OCI-LY7 (cell line): ENCODE results near the gene MATCAP1. TPM values are rescaled to one million over a fixed set of nuclear protein-coding genes. Genes with fewer than 3 reads are reported as not detected.

Experiments used
- BruUV-seq: library from RNA; stranded (reverse); fragments of 400-500 nt; replicated peaks from 2 replicates; lab custom pipeline; 2021; lab: Mats Ljungman, UMichigan
- CTCF ChIA-PET: fragments of 300-600 bp; sonication (Branson Sonifier 250); formaldehyde crosslinking; loops from one replicate; lab custom pipeline; 2022; ENCODE audit warnings: antibody characterized with exemption; ENCODE audit not compliant: unreplicated experiment; lab: Charles Lee
- POLR2A ChIA-PET: fragments of 300-600 bp; sonication (Branson Sonifier 250); formaldehyde crosslinking; loops from one replicate; lab custom pipeline; 2022; ENCODE audit warnings: antibody characterized with exemption; lab: Charles Lee
- DNase-seq: peaks from one replicate; pipeline ENCODE4 v3.0.0-alpha.2; 2015; ENCODE audit warnings: low spot score
- H2AFZ ChIP-seq: fragments of 200-600 bp; sonication (generic), shearing (Covaris generic); 2 replicates; pipeline ENCODE4 v1.6.1; 2014; ENCODE audit warnings: mild to moderate bottlenecking, antibody characterized with exemption, low read length, moderate library complexity
- H3K27ac ChIP-seq: fragments of 200-600 bp; sonication (generic); 2 replicates; pipeline ENCODE4 v1.5.1; 2014; ENCODE audit warnings: mixed run types, low read depth, mild to moderate bottlenecking, moderate library complexity, low read length, inconsistent platforms; ENCODE audit not compliant: poor library complexity, severe bottlenecking
- H3K36me3 ChIP-seq: fragments of 200-600 bp; sonication (generic); 2 replicates; pipeline ENCODE4 v1.6.1; 2014; ENCODE audit warnings: mild to moderate bottlenecking, antibody characterized with exemption, low read length, moderate library complexity, mixed read lengths; ENCODE audit not compliant: insufficient read depth
- H3K4me1 ChIP-seq: fragments of 200-600 bp; sonication (generic); 2 replicates; pipeline ENCODE4 v1.5.1; 2014; ENCODE audit warnings: mild to moderate bottlenecking, low read length; ENCODE audit not compliant: insufficient read depth, poor library complexity, severe bottlenecking
- H3K4me2 ChIP-seq: fragments of 200-600 bp; sonication (generic); 2 replicates; pipeline ENCODE4 v1.6.1; 2014; ENCODE audit warnings: mild to moderate bottlenecking, low read length
- H3K4me3 ChIP-seq: fragments of 200-600 bp; sonication (generic); 2 replicates; pipeline ENCODE4 v1.5.1; 2014; ENCODE audit warnings: mild to moderate bottlenecking, low read depth, low read length; ENCODE audit not compliant: poor library complexity, severe bottlenecking
- H3K79me2 ChIP-seq: fragments of 200-600 bp; sonication (generic); 2 replicates; pipeline ENCODE4 v1.6.1; 2016; ENCODE audit warnings: low read depth, mild to moderate bottlenecking, low read length, moderate library complexity, mixed read lengths; ENCODE audit not compliant: insufficient read depth
- H3K9me2 ChIP-seq: fragments of 200-600 bp; sonication (generic); 2 replicates; pipeline ENCODE4 v1.6.1; 2016; ENCODE audit warnings: mild to moderate bottlenecking, low read length, mixed read lengths; ENCODE audit not compliant: insufficient read depth
- H3K9me3 ChIP-seq: fragments of 200-600 bp; sonication (generic); 2 replicates; pipeline ENCODE4 v1.6.1; 2014; ENCODE audit warnings: mild to moderate bottlenecking, mixed run types, low read length, mixed read lengths
- H4K20me1 ChIP-seq: fragments of 200-600 bp; sonication (generic); 2 replicates; pipeline ENCODE4 v1.6.1; 2014; ENCODE audit warnings: mild to moderate bottlenecking, antibody characterized with exemption, low read length, moderate library complexity, mixed read lengths; ENCODE audit not compliant: insufficient read depth
- EZH2phosphoT487 ChIP-seq: fragments of 200-600 bp; sonication (generic); IDR thresholded peaks from 2 replicates; pipeline ENCODE4 v1.6.1; 2018; ENCODE audit warnings: low read depth, borderline replicate concordance, mild to moderate bottlenecking, mixed run types, antibody characterized with exemption, low read length, moderate library complexity, mixed read lengths
- intact Hi-C: fragments of 100-400 bp; cut with micrococcal nuclease; formaldehyde crosslinking; loops from one replicate; pipeline ENCODE4 v1.10.0; 2022; ENCODE audit not compliant: unreplicated experiment
- total RNA-seq, 2 experiments: library from RNA; depleted of rRNA in 1 of 2; stranded (reverse); fragments of >200 nt in 1 of 2; shearing (Covaris generic) in 1 of 2; gene quantifications; 2 replicates each; pipeline ENCODE4 v1.2.3, GENCODE V29; 2014 to 2022
- TF ChIP-seq, protein P1 (sequence below): fragments of 200-600 bp; sonication (generic); conservative IDR thresholded peaks from 2 replicates; pipeline ENCODE4 v1.5.1; 2014; ENCODE audit warnings: mild to moderate bottlenecking, antibody characterized with exemption, low read length, moderate library complexity, mixed read lengths

Gene MATCAP1
- total RNA-seq, 2 experiments from 2014 or later: 22.9 to 39.6 TPM

DNA sequence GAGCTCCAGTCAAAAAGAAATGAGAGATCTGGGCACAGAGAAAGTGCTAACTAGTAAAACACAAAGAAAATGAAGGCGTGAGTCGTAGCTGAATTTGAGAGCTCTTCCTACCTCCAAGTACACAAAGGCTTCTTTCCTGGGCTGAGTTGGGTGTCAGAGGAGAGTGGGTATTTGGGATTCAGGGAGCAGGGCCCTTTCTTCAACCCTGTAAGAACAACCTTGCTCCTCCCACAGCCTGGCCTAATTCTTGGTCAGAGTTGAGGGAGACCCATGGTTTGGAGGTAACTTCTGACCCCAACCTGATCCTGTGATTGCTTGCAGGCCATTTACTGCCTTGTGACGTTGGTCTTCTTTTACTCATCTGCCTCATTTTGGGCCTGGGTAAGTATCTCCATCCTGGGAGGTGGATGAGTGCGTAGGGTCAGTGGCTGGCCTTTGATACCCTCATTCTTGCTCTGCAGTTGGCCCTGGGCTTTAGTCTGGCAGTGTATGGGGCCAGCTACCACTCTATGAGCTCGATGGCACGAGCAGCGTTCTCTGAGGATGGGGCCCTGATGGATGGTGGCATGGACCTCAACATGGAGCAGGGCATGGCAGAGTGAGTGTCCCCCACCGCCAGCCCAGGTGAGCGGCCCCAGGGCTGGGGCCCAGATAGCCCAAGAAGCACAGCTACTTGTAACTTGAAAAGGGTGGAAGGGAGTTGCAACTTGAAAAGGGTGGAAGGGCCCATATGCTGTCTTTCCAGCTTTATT, 44.4 kb upstream of the MATCAP1 start:
- Histone ChIP-seq H3K4me1 (peaks cover 18% of the 10 kb centered on the region), H3K9me3 (no peaks in the 10 kb centered on the region), H3K4me2 (peak overlapping the region; percentile 90), H3K4me3 (peak overlapping the region; percentile 95), H3K9me2 (no peaks in the 10 kb centered on the region), H3K79me2 (peaks cover 13% of the 10 kb centered on the region), H4K20me1 (no peaks in the 10 kb centered on the region), H2AFZ (no peak overlapping the region), H3K27ac (no peak overlapping the region), H3K36me3 (peaks cover 46% of the 10 kb centered on the region)
- POLR2A ChIA-PET: interaction anchor here (1.0 to 1.8 kb wide), 4 partner anchors 8 to 45 kb away, joined by 3 to 11 read pairs (median 6); partner anchors contain the start of gene FHOD1
- TF ChIP-seq, protein P1, sequence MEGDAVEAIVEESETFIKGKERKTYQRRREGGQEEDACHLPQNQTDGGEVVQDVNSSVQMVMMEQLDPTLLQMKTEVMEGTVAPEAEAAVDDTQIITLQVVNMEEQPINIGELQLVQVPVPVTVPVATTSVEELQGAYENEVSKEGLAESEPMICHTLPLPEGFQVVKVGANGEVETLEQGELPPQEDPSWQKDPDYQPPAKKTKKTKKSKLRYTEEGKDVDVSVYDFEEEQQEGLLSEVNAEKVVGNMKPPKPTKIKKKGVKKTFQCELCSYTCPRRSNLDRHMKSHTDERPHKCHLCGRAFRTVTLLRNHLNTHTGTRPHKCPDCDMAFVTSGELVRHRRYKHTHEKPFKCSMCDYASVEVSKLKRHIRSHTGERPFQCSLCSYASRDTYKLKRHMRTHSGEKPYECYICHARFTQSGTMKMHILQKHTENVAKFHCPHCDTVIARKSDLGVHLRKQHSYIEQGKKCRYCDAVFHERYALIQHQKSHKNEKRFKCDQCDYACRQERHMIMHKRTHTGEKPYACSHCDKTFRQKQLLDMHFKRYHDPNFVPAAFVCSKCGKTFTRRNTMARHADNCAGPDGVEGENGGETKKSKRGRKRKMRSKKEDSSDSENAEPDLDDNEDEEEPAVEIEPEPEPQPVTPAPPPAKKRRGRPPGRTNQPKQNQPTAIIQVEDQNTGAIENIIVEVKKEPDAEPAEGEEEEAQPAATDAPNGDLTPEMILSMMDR: no peak
- no peak for TF ChIP-seq EZH2phosphoT487
- intact Hi-C loops: loop anchor here (5.0 kb wide), 1 partner anchor 211 kb away; no protein-coding TSS in a partner anchor
- TSS peak; percentile 65 for BruUV-seq
- CTCF ChIA-PET: interaction anchor here (0.6 to 1.8 kb wide), 4 partner anchors 11 to 314 kb away, joined by 3 to 6 read pairs (median 4); partner anchors contain the start of gene FHOD1
- no peak for DNase-seq

DNA sequence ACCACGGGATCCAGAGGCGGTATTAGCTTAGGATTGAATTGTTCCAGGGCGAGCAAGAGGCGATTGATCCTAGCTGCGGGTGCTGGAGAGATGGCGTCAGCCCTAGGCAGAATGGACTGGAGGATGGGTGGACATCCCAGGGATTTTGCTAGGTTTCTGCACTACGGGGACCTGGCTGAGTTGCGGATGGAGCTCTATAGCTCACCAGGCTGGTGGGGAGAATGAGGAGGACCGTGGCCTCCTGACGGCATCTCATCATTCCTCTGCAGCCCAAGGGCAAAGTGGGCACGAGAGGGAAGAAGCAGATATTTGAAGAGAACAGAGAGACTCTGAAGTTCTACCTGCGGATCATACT, 43.8 kb upstream of the MATCAP1 start:
- BruUV-seq: no TSS peak
- Histone ChIP-seq H2AFZ (peak overlapping the region; percentile 53; the same call in 1 of the 2 replicates), H4K20me1 (no peaks in the 10 kb centered on the region), H3K4me2 (peak overlapping the region; percentile 90), H3K4me1 (peaks cover 18% of the 10 kb centered on the region), H3K36me3 (peaks cover 44% of the 10 kb centered on the region), H3K9me2 (no peaks in the 10 kb centered on the region), H3K4me3 (peak overlapping the region; percentile 95), H3K27ac (peak overlapping the region; percentile 19), H3K79me2 (peaks cover 13% of the 10 kb centered on the region), H3K9me3 (no peaks in the 10 kb centered on the region)
- ChIA-PET CTCF (interaction anchor here (0.6 to 1.8 kb wide), 6 partner anchors 9 to 314 kb away, joined by 3 to 7 read pairs (median 4); partner anchors contain the start of gene FHOD1), POLR2A (interaction anchor here (0.6 to 1.8 kb wide), 9 partner anchors 9 to 191 kb away, joined by 3 to 11 read pairs (median 5); partner anchors contain the start of gene FHOD1)
- TF ChIP-seq, protein P1: no peak
- TF ChIP-seq EZH2phosphoT487: no peak
- DNase-seq: no peak
- intact Hi-C loops: loop anchor here (1.0 to 5.0 kb wide), 3 partner anchors 20 to 210 kb away; partner anchors contain the start of genes E2F4 and FHOD1
